H1 (cell line): ENCODE results near the gene YOD1. TPM values are rescaled to one million over a fixed set of nuclear protein-coding genes. Genes with fewer than 3 reads are reported as not detected.

Source experiments
- CTCF ChIA-PET: fragments of 300-600 bp; sonication (Branson Sonifier 250); formaldehyde crosslinking; loops from one replicate; lab custom pipeline; 2021; ENCODE audit not compliant: partially characterized antibody; lab: Charles Lee
- POLR2A ChIA-PET: fragments of 300-600 bp; sonication (Branson Sonifier 250); formaldehyde crosslinking; loops from one replicate; lab custom pipeline; 2021; ENCODE audit warnings: inconsistent platforms; ENCODE audit not compliant: partially characterized antibody; lab: Charles Lee
- DNase-seq, 2 experiments: peaks; one replicate each; pipeline versions ENCODE4 v3.0.0 to v3.0.0-alpha.2; 2010 to 2022; ENCODE audit warnings: low spot score in 2 of 2, low read depth in 1 of 2, mixed read lengths in 1 of 2
- FAIRE-seq: peaks from 2 replicates; lab custom pipeline; 2011; peaks lifted over from hg19 to GRCh38; lab: Jason Lieb, UNC
- H2AFZ ChIP-seq: 2 replicates; pipeline ENCODE4 v1.8.1; 2012; ENCODE audit warnings: low read length, inconsistent platforms
- H2AK5ac ChIP-seq: 2 replicates; pipeline ENCODE4 v1.6.1; 2013; ENCODE audit warnings: low read depth, low read length
- H2BK120ac ChIP-seq: replicated peaks from 2 replicates; pipeline ENCODE3; 2013; ENCODE audit warnings: low read depth, low read length, inconsistent platforms
- H2BK12ac ChIP-seq: 2 replicates; pipeline ENCODE4 v1.6.1; 2013; ENCODE audit warnings: low read depth, low read length
- H2BK15ac ChIP-seq: 2 replicates; pipeline ENCODE4 v1.6.1; 2013; ENCODE audit warnings: low read length
- H2BK20ac ChIP-seq: 2 replicates; pipeline ENCODE4 v1.6.1; 2013; ENCODE audit warnings: low read length
- H2BK5ac ChIP-seq: 2 replicates; pipeline ENCODE4 v1.6.1; 2013; ENCODE audit warnings: low read depth, low read length
- H3K14ac ChIP-seq: 2 replicates; pipeline ENCODE4 v1.6.1; 2013; ENCODE audit warnings: inconsistent platforms; ENCODE audit not compliant: insufficient read length
- H3K18ac ChIP-seq: 2 replicates; pipeline ENCODE4 v1.6.1; 2013; ENCODE audit warnings: low read length; ENCODE audit errors: extremely low read depth
- H3K23ac ChIP-seq: 2 replicates; pipeline ENCODE4 v1.6.1; 2013; ENCODE audit warnings: inconsistent platforms; ENCODE audit not compliant: insufficient read length
- H3K23me2 ChIP-seq: 2 replicates; pipeline ENCODE4 v1.6.1; 2013; ENCODE audit warnings: low read depth, low read length
- H3K27ac ChIP-seq: 2 replicates; pipeline ENCODE4 v1.6.1; 2011; ENCODE audit warnings: low read depth, low read length, inconsistent platforms
- H3K27me3 ChIP-seq, 4 experiments: replicated peaks in 1 of 4; 1 replicate in 1 of 4; 2 replicates in 3 of 4; pipeline versions ENCODE4 v1.6.1 to v1.8.1; 2011 to 2013; ENCODE audit warnings: low read length in 3 of 4, mild to moderate bottlenecking in 3 of 4, inconsistent platforms in 2 of 4, mixed read lengths in 2 of 4, moderate library complexity in 1 of 4; ENCODE audit not compliant: control insufficient read depth in 3 of 4, insufficient read depth in 3 of 4; ENCODE audit errors: extremely low read depth in 1 of 4
- H3K36me3 ChIP-seq, 4 experiments: 2 replicates each; pipeline versions ENCODE4 v1.6.1 to v1.8.1; 2011 to 2013; ENCODE audit warnings: mild to moderate bottlenecking in 4 of 4, low read length in 3 of 4, moderate library complexity in 2 of 4, control low read depth in 1 of 4, inconsistent platforms in 1 of 4; ENCODE audit not compliant: insufficient read depth in 4 of 4, control insufficient read depth in 2 of 4
- H3K4ac ChIP-seq: replicated peaks from 2 replicates; pipeline ENCODE3; 2013; ENCODE audit warnings: low read length, low read depth, mixed read lengths, inconsistent platforms; ENCODE audit not compliant: insufficient read length
- H3K4me1 ChIP-seq, 4 experiments: replicated peaks in 1 of 4; 1 replicate in 1 of 4; 2 replicates in 3 of 4; pipeline versions ENCODE4 v1.6.1 to v1.8.1; 2011 to 2013; ENCODE audit warnings: low read length in 3 of 4, inconsistent platforms in 2 of 4, mixed read lengths in 1 of 4; ENCODE audit not compliant: insufficient read depth in 4 of 4, control insufficient read depth in 3 of 4
- H3K4me2 ChIP-seq, 2 experiments: 2 replicates each; pipeline versions ENCODE4 v1.6.1 to v1.8.1; 2011 to 2013; ENCODE audit warnings: low read depth in 2 of 2, low read length in 2 of 2, control low read depth in 1 of 2, inconsistent platforms in 1 of 2, mild to moderate bottlenecking in 1 of 2; ENCODE audit not compliant: insufficient read depth in 1 of 2
- H3K4me3 ChIP-seq, 4 experiments: fragments of 200-600, 300-600 bp in 1 of 4; sonication (generic), shearing (Covaris generic), sonication (Bioruptor Twin) in 1 of 4; 2 replicates each; pipeline versions ENCODE4 v1.5.1 to v1.8.1; 2011 to 2016; ENCODE audit warnings: low read length in 4 of 4, low read depth in 3 of 4, control low read depth in 2 of 4, inconsistent platforms in 2 of 4, mild to moderate bottlenecking in 2 of 4, mixed read lengths in 1 of 4, moderate library complexity in 1 of 4; ENCODE audit not compliant: insufficient read depth in 2 of 4; ENCODE audit errors: extremely low read depth in 1 of 4
- H3K56ac ChIP-seq: replicated peaks from 2 replicates; pipeline ENCODE3; 2013; ENCODE audit warnings: low read depth, mild to moderate bottlenecking, mixed read lengths, low read length, inconsistent platforms; ENCODE audit not compliant: insufficient read length
- H3K79me1 ChIP-seq: 2 replicates; pipeline ENCODE4 v1.6.1; 2013; ENCODE audit warnings: low read depth, low read length, control low read depth
- H3K79me2 ChIP-seq, 2 experiments: 2 replicates each; pipeline versions ENCODE4 v1.6.1 to v1.8.1; 2012 to 2013; ENCODE audit warnings: low read length in 2 of 2, mild to moderate bottlenecking in 2 of 2, inconsistent platforms in 1 of 2; ENCODE audit not compliant: insufficient read depth in 2 of 2, control insufficient read depth in 1 of 2
- H3K9ac ChIP-seq, 4 experiments: replicated peaks in 1 of 4; 1 replicate in 1 of 4; 2 replicates in 3 of 4; pipeline versions ENCODE4 v1.6.1 to v1.8.1; 2011 to 2013; ENCODE audit warnings: low read depth in 3 of 4, low read length in 3 of 4, control low read depth in 2 of 4, mild to moderate bottlenecking in 2 of 4, moderate library complexity in 2 of 4, inconsistent platforms in 1 of 4; ENCODE audit errors: extremely low read depth in 1 of 4
- H3K9me3 ChIP-seq, 2 experiments: 2 replicates each; pipeline versions ENCODE4 v1.6.1 to v1.8.1; 2012 to 2013; ENCODE audit warnings: mild to moderate bottlenecking in 2 of 2, moderate library complexity in 2 of 2, control low read depth in 1 of 2, inconsistent platforms in 1 of 2, low read depth in 1 of 2, low read length in 1 of 2, mixed read lengths in 1 of 2; ENCODE audit not compliant: insufficient read depth in 2 of 2
- H4K20me1 ChIP-seq, 2 experiments: replicated peaks in 1 of 2; 2 replicates each; pipeline versions ENCODE3 to v1.8.1; 2011 to 2013; ENCODE audit warnings: inconsistent platforms in 2 of 2, low read length in 2 of 2, mild to moderate bottlenecking in 1 of 2; ENCODE audit not compliant: insufficient read depth in 2 of 2, control insufficient read depth in 1 of 2
- H4K5ac ChIP-seq: 2 replicates; pipeline ENCODE4 v1.6.1; 2013; ENCODE audit warnings: low read length, low read depth, mixed read lengths, inconsistent platforms; ENCODE audit not compliant: insufficient read length
- H4K8ac ChIP-seq: 2 replicates; pipeline ENCODE4 v1.8.0; 2013; ENCODE audit warnings: mild to moderate bottlenecking, moderate library complexity, low read length, inconsistent platforms; ENCODE audit not compliant: insufficient read depth; ENCODE audit errors: extremely low read depth
- H4K91ac ChIP-seq: replicated peaks from 2 replicates; pipeline ENCODE3; 2013; ENCODE audit warnings: low read length, mixed read lengths, inconsistent platforms; ENCODE audit not compliant: insufficient read length
- BRCA1 ChIP-seq: IDR thresholded peaks from 2 replicates; pipeline ENCODE4 v1.6.1; 2012; ENCODE audit warnings: low read depth, low read length, improper control_type of control experiment
- CBX5 ChIP-seq: fragments of 300-800, 300-1000 bp; sonication (generic); IDR thresholded peaks from 2 replicates; pipeline ENCODE4 v1.7.1; 2016; ENCODE audit warnings: antibody characterized with exemption, low read length, low read depth
- CBX8 ChIP-seq: fragments of 300-800, 300-1000 bp; sonication (generic); IDR thresholded peaks from 2 replicates; pipeline ENCODE4 v1.7.1; 2016; ENCODE audit warnings: low read depth, low read length, borderline replicate concordance
- FOSL1 ChIP-seq: IDR thresholded peaks from 2 replicates; pipeline ENCODE4 v1.6.1; 2011; ENCODE audit warnings: mild to moderate bottlenecking, low read depth, low read length, moderate library complexity; ENCODE audit not compliant: insufficient read depth
- NANOG ChIP-seq: IDR thresholded peaks from 2 replicates; pipeline ENCODE4 v1.6.1; 2011; ENCODE audit warnings: low read length, low read depth, mild to moderate bottlenecking, inconsistent platforms; ENCODE audit not compliant: insufficient read depth, poor library complexity, severe bottlenecking
- RFX5 ChIP-seq: IDR thresholded peaks from 2 replicates; pipeline ENCODE4 v1.6.1; 2011; ENCODE audit warnings: low read depth, low read length, improper control_type of control experiment, borderline replicate concordance
- SAP30 ChIP-seq: fragments of 300-600 bp; sonication (generic); IDR thresholded peaks from 2 replicates; pipeline ENCODE4 v1.7.1; 2012; ENCODE audit warnings: low read length, moderate library complexity, mild to moderate bottlenecking, inconsistent platforms; ENCODE audit not compliant: insufficient read depth, insufficient replicate concordance
- SIX5 ChIP-seq: IDR thresholded peaks from 2 replicates; pipeline ENCODE4 v1.6.1; 2011; ENCODE audit warnings: mild to moderate bottlenecking, low read depth, low read length
- SP1 ChIP-seq: IDR thresholded peaks from 2 replicates; pipeline ENCODE4 v1.6.1; 2011; ENCODE audit warnings: low read depth, low read length
- SP4 ChIP-seq: IDR thresholded peaks from 2 replicates; pipeline ENCODE4 v1.6.1; 2012; ENCODE audit warnings: low read length, inconsistent platforms
- SUZ12 ChIP-seq: fragments of 200-600 bp; sonication (generic); IDR thresholded peaks from 2 replicates; pipeline ENCODE4 v1.6.1; 2012; ENCODE audit warnings: mild to moderate bottlenecking, inconsistent platforms, low read length, moderate library complexity, mixed read lengths
- WGBS, 2 experiments: shearing (Covaris generic) in 1 of 2; methylation state at CpG; one replicate each; pipeline versions ENCODE4 v1.1.6 to v1.1.7; 2013 to 2015; ENCODE audit warnings: low lambda C conversion rate in 2 of 2, mixed read lengths in 2 of 2, inconsistent platforms in 1 of 2, low coverage in 1 of 2, missing lambda C conversion rate in 1 of 2; ENCODE audit not compliant: insufficient replicate concordance in 2 of 2, insufficient coverage in 1 of 2, insufficient read length in 1 of 2; ENCODE audit errors: extremely low coverage in 1 of 2, missing lambda C conversion rate in 1 of 2; 5-methylcytosine and 5-hydroxymethylcytosine counted together
- polyA plus RNA-seq, 7 experiments: library from polyadenylated mRNA; depleted of rRNA in 3 of 7; stranded (reverse) in 5 of 7; unstranded in 2 of 7; fragments of >200 nt in 5 of 7; fragments of 200-250 nt in 2 of 7; gene quantifications; 1 replicate in 5 of 7; 2 replicates in 1 of 7; 4 replicates in 1 of 7; pipeline versions ENCODE4 v1.2.1 to v1.2.3, GENCODE V29; 2011 to 2013; ENCODE audit warnings: missing spikeins in 2 of 7, mixed read lengths in 2 of 7
- total RNA-seq: library from RNA; stranded (reverse); fragmentation: NEBNext Ultra II Directional; extraction: Animal tissue kit (Norgen Biotek cat#: 25700); gene quantifications from 2 replicates; pipeline ENCODE4 v1.2.1, GENCODE V29; 2021
- TF ChIP-seq, protein P1 (sequence below): IDR thresholded peaks from 2 replicates; pipeline ENCODE4 v1.6.1; 2012; ENCODE audit warnings: inconsistent platforms
- TF ChIP-seq, protein P2 (sequence below): IDR thresholded peaks from 2 replicates; pipeline ENCODE4 v1.6.1; 2012; ENCODE audit warnings: low read length, inconsistent platforms

YOD1 gene
- total and polyA plus RNA-seq, 2 of the 8 experiments (the other 6 are each of a cell fraction or from before 2014, with no cell fraction given): 1.9 to 11.8 TPM

DNA sequence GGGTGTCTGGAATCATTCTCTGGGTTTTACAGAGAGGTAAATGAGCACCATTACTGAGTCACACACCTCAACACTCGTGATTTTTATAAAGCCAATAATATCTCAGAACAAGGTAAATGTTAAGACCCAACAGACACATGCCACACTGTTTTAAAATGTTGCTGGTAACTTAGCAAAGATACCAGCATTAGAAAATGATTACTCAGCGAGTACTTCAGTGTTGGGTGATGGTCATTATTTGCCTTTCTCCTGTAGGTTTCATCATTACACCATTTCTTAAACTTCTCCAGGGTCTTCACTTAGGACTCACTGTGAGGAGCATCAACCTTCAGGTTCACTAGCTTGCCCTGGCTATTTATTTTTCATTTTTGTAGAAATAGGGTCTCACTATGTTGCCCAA is 30.8 kb upstream of the YOD1 start:
- ChIA-PET CTCF (interaction anchor here (2.0 to 3.8 kb wide), 2 partner anchors 324 kb away, joined by 5 to 30 read pairs; no protein-coding TSS in a partner anchor), POLR2A (no interaction called here)
- no peak overlapping the region for H3K4ac ChIP-seq
- H2AFZ ChIP-seq: no peak overlapping the region
- H3K14ac ChIP-seq: no peak overlapping the region
- no peak overlapping the region for H2BK15ac ChIP-seq
- H2BK5ac ChIP-seq: no peak overlapping the region
- H2BK20ac ChIP-seq: no peak overlapping the region
- H3K27me3 ChIP-seq: no peaks in the 10 kb centered on the region
- H3K56ac ChIP-seq: no peak overlapping the region
- H4K5ac ChIP-seq: no peak overlapping the region
- H2BK120ac ChIP-seq: no peak overlapping the region
- no peak overlapping the region for H3K23ac ChIP-seq
- no peak for FAIRE-seq
- H4K8ac ChIP-seq: no peak overlapping the region
- WGBS, 2 experiments: 88% methylated on average over 2 of the region's 2 CpGs; no CpG with 5 or more reads in 1 of the 2 experiments
- peaks cover 0 to 3% (median 0%) of the 10 kb centered on the region in 4 experiments; a peak in 2 of 7 replicates for H3K4me1 ChIP-seq
- H3K79me2 ChIP-seq: no peaks in the 10 kb centered on the region
- no peaks in the 10 kb centered on the region for H3K9me3 ChIP-seq
- H2BK12ac ChIP-seq: no peak overlapping the region
- H4K20me1 ChIP-seq: no peaks in the 10 kb centered on the region
- no peak overlapping the region for H3K4me3 ChIP-seq
- H3K36me3 ChIP-seq: no peaks in the 10 kb centered on the region
- H2AK5ac ChIP-seq: no peak overlapping the region
- H3K4me2 ChIP-seq: no peak overlapping the region
- TF ChIP-seq NANOG (no peak), SUZ12 (no peak), SP1 (no peak), CBX5 (no peak), SIX5 (no peak), CBX8 (no peak), SP4 (no peak), BRCA1 (no peak), SAP30 (no peak), FOSL1 (no peak), RFX5 (no peak)
- TF ChIP-seq, protein P1, sequence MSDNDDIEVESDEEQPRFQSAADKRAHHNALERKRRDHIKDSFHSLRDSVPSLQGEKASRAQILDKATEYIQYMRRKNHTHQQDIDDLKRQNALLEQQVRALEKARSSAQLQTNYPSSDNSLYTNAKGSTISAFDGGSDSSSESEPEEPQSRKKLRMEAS: no peak
- TF ChIP-seq, protein P2, sequence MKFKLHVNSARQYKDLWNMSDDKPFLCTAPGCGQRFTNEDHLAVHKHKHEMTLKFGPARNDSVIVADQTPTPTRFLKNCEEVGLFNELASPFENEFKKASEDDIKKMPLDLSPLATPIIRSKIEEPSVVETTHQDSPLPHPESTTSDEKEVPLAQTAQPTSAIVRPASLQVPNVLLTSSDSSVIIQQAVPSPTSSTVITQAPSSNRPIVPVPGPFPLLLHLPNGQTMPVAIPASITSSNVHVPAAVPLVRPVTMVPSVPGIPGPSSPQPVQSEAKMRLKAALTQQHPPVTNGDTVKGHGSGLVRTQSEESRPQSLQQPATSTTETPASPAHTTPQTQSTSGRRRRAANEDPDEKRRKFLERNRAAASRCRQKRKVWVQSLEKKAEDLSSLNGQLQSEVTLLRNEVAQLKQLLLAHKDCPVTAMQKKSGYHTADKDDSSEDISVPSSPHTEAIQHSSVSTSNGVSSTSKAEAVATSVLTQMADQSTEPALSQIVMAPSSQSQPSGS: no peak
- TF ChIP-seq, all 59 proteins: peak for 0
- Histone ChIP-seq H3K79me1 (no peaks in the 10 kb centered on the region), H3K18ac (no peak overlapping the region), H4K91ac (no peak overlapping the region), H3K27ac (no peak overlapping the region), H3K9ac (no peak overlapping the region), H3K23me2 (no peaks in the 10 kb centered on the region)
- no peak for DNase-seq
